Smooth muscle cell (in vitro differentiated cells): Measurements from ENCODE around the gene PRELP. TPM values are rescaled to one million over a fixed set of nuclear protein-coding genes. Genes with fewer than 3 reads are reported as not detected.

Experiments used
- DNase-seq: peaks from one replicate; lab custom pipeline; 2025; ENCODE audit not compliant: unreplicated experiment; lab: John Stamatoyannopoulos, UW
- H2AFZ ChIP-seq: fragments of 200-600 bp; sonication (generic); 2 replicates; pipeline ENCODE4 v1.6.0; 2016; ENCODE audit warnings: antibody characterized with exemption, low read depth, mild to moderate bottlenecking
- H3F3A ChIP-seq: fragments of 200-600 bp; sonication (generic); 2 replicates; pipeline ENCODE4 v1.6.0; 2017; ENCODE audit warnings: antibody characterized with exemption, low read depth
- H3K27ac ChIP-seq: fragments of 200-600 bp; sonication (generic); 2 replicates; pipeline ENCODE4 v1.5.1; 2016; ENCODE audit warnings: low read depth, mild to moderate bottlenecking
- H3K27me3 ChIP-seq: fragments of 200-600 bp; sonication (generic); 2 replicates; pipeline ENCODE4 v1.6.1; 2016; ENCODE audit warnings: low read depth, mild to moderate bottlenecking
- H3K36me3 ChIP-seq: fragments of 200-600 bp; sonication (generic); 2 replicates; pipeline ENCODE4 v1.5.1; 2016; ENCODE audit warnings: low read depth
- H3K4me1 ChIP-seq: fragments of 200-600 bp; sonication (generic); 2 replicates; pipeline ENCODE4 v1.5.1; 2016; ENCODE audit warnings: low read depth
- H3K4me2 ChIP-seq: fragments of 200-600 bp; sonication (generic); 2 replicates; pipeline ENCODE4 v1.6.0; 2016; ENCODE audit warnings: mild to moderate bottlenecking
- H3K4me3 ChIP-seq: fragments of 200-600 bp; sonication (generic); 2 replicates; pipeline ENCODE4 v1.5.1; 2016; ENCODE audit warnings: mild to moderate bottlenecking
- H3K79me2 ChIP-seq: fragments of 200-600 bp; sonication (generic); 2 replicates; pipeline ENCODE4 v1.6.0; 2016; ENCODE audit warnings: low read depth, mild to moderate bottlenecking
- H3K9ac ChIP-seq: fragments of 200-600 bp; sonication (generic); 2 replicates; pipeline ENCODE4 v1.6.0; 2016; ENCODE audit warnings: low read depth
- H3K9me3 ChIP-seq: fragments of 200-600 bp; sonication (generic); replicated peaks from 2 replicates; pipeline ENCODE4 v1.5.1; 2016; ENCODE audit warnings: low read depth
- H4K20me1 ChIP-seq: fragments of 200-600 bp; sonication (generic); 2 replicates; pipeline ENCODE4 v1.6.0; 2016; ENCODE audit warnings: low read depth
- CTCF ChIP-seq: fragments of 200-600 bp; sonication (generic); IDR thresholded peaks from 2 replicates; pipeline ENCODE4 v1.5.1; 2017; ENCODE audit warnings: borderline replicate concordance, mild to moderate bottlenecking, antibody characterized with exemption; ENCODE audit not compliant: insufficient read depth, poor library complexity, severe bottlenecking
- WGBS: methylation state at CpG from one replicate; pipeline ENCODE4 v1.1.7; 2016; ENCODE audit warnings: low lambda C conversion rate; 5-methylcytosine and 5-hydroxymethylcytosine counted together
- polyA plus RNA-seq: library from polyadenylated mRNA; unstranded; fragments of >200 nt; fragmentation: Nextera tagmentation; extraction: Ambion mirVana; gene quantifications from 2 replicates; pipeline ENCODE4 v1.2.1, GENCODE V29; 2016
- total RNA-seq: library from RNA; depleted of rRNA; stranded (reverse); fragments of >200 nt; gene quantifications from 2 replicates; pipeline ENCODE4 v1.2.3, GENCODE V29; 2014

Gene PRELP
- total and polyA plus RNA-seq, 2 experiments from 2014 or later, result 0.04 to 2.1 TPM

- Histone ChIP-seq H3K4me1 (peaks cover 7% of the 10 kb centered on the region), H3K36me3 (no peaks in the 10 kb centered on the region), H3K9ac (no peak overlapping the region), H3K27me3 (no peaks in the 10 kb centered on the region), H3F3A (peaks cover 10% of the 10 kb centered on the region), H3K4me3 (no peak overlapping the region), H3K9me3 (no peaks in the 10 kb centered on the region), H2AFZ (no peak overlapping the region), H3K79me2 (no peaks in the 10 kb centered on the region), H3K4me2 (no peak overlapping the region), H4K20me1 (no peaks in the 10 kb centered on the region), H3K27ac (no peak overlapping the region)
- no peak for DNase-seq
- WGBS, result 94% methylated on average over 2 of the region's 2 CpGs
- no peak for TF ChIP-seq CTCF
Measured at GRCh38 chr1:203468326-203468725, 7.3 kb upstream of the PRELP start.

GRCh38 chr1:203470240-203470639 lies 5.4 kb upstream of the PRELP start:
- DNase-seq, result no peak
- no peaks in the 10 kb centered on the region for H4K20me1 ChIP-seq
- WGBS, result 86% methylated on average over 5 of the region's 5 CpGs
- no peaks in the 10 kb centered on the region for H3K9me3 ChIP-seq
- H3K27me3 ChIP-seq, result no peaks in the 10 kb centered on the region
- H3K9ac ChIP-seq, result no peak overlapping the region
- no peak overlapping the region for H3K4me2 ChIP-seq
- no peaks in the 10 kb centered on the region for H3K79me2 ChIP-seq
- peaks cover 6% of the 10 kb centered on the region for H3K4me1 ChIP-seq
- H3K36me3 ChIP-seq, result no peaks in the 10 kb centered on the region
- no peak for TF ChIP-seq CTCF
- H3K27ac ChIP-seq, result no peak overlapping the region
- no peak overlapping the region for H3K4me3 ChIP-seq
- H2AFZ ChIP-seq, result no peak overlapping the region
- H3F3A ChIP-seq, result peaks cover 12% of the 10 kb centered on the region

- whole genome bisulfite sequencing, result 84% methylated on average over 6 of the region's 6 CpGs
Measured at GRCh38 chr1:203471841-203472240, 3.8 kb upstream of the PRELP start.

More at GRCh38 chr1:203471841-203472240, 3.8 kb upstream of the PRELP start:
- Histone ChIP-seq H3K36me3 (no peaks in the 10 kb centered on the region), H3K27ac (no peak overlapping the region), H3K27me3 (no peaks in the 10 kb centered on the region), H3K4me3 (no peak overlapping the region), H3K4me1 (peaks cover 20% of the 10 kb centered on the region), H3K79me2 (no peaks in the 10 kb centered on the region), H3K9me3 (no peaks in the 10 kb centered on the region), H2AFZ (no peak overlapping the region), H4K20me1 (no peaks in the 10 kb centered on the region), H3F3A (peaks cover 8% of the 10 kb centered on the region), H3K9ac (no peak overlapping the region), H3K4me2 (no peak overlapping the region)
- no peak for TF ChIP-seq CTCF
- no peak for DNase-seq
